H9 (cell line): Measurements from ENCODE around the gene CFAP410. TPM values are rescaled to one million over a fixed set of nuclear protein-coding genes. Genes with fewer than 3 reads are reported as not detected.
A peak's percentile ranks its signal among the peaks of the same experiment; 100 is the strongest.

Source experiments
- DNase-seq: peaks from one replicate; pipeline ENCODE4 v3.0.0-alpha.2; 2017
- H2AFZ ChIP-seq: one replicate; pipeline ENCODE4 v1.6.1; 2013; ENCODE audit warnings: mild to moderate bottlenecking, low read length, control low read depth, moderate library complexity
- H2AK5ac ChIP-seq: 2 replicates; pipeline ENCODE4 v1.6.1; 2013; ENCODE audit warnings: low read length, control low read depth, mixed read lengths; ENCODE audit not compliant: insufficient read length
- H2BK120ac ChIP-seq: one replicate; pipeline ENCODE4 v1.6.1; 2013; ENCODE audit warnings: low read depth, mild to moderate bottlenecking, low read length, control low read depth, inconsistent platforms; ENCODE audit not compliant: poor library complexity, severe bottlenecking
- H2BK12ac ChIP-seq: 2 replicates; pipeline ENCODE4 v1.6.1; 2013; ENCODE audit warnings: low read length, control low read depth, mixed read lengths, low read depth; ENCODE audit not compliant: insufficient read length
- H2BK15ac ChIP-seq: 2 replicates; pipeline ENCODE4 v1.6.1; 2013; ENCODE audit warnings: low read depth, low read length, control low read depth
- H2BK20ac ChIP-seq: one replicate; pipeline ENCODE4 v1.6.1; 2013; ENCODE audit warnings: low read depth, mild to moderate bottlenecking, low read length, control low read depth, inconsistent platforms; ENCODE audit not compliant: poor library complexity, severe bottlenecking
- H2BK5ac ChIP-seq: 2 replicates; pipeline ENCODE4 v1.6.1; 2013; ENCODE audit warnings: low read length, control low read depth, mixed read lengths; ENCODE audit not compliant: insufficient read length
- H3K14ac ChIP-seq: 2 replicates; pipeline ENCODE4 v1.6.1; 2013; ENCODE audit warnings: low read length, control low read depth; ENCODE audit not compliant: insufficient read depth
- H3K18ac ChIP-seq: 2 replicates; pipeline ENCODE4 v1.6.1; 2013; ENCODE audit warnings: low read depth, mild to moderate bottlenecking, mixed read lengths, low read length, control low read depth; ENCODE audit not compliant: insufficient read length
- H3K23ac ChIP-seq: 2 replicates; pipeline ENCODE4 v1.6.1; 2013; ENCODE audit warnings: low read length, control low read depth, mixed read lengths, low read depth; ENCODE audit not compliant: insufficient read length
- H3K23me2 ChIP-seq: 2 replicates; pipeline ENCODE4 v1.6.1; 2013; ENCODE audit warnings: low read depth, mild to moderate bottlenecking, mixed read lengths, low read length, control low read depth; ENCODE audit not compliant: insufficient read length, poor library complexity, severe bottlenecking
- H3K27ac ChIP-seq: 2 replicates; pipeline ENCODE4 v1.5.1; 2013; ENCODE audit warnings: low read length, control low read depth, mixed read lengths, low read depth; ENCODE audit not compliant: insufficient read length
- H3K27me3 ChIP-seq: 2 replicates; pipeline ENCODE4 v1.6.1; 2013; ENCODE audit warnings: low read length, control low read depth, inconsistent platforms; ENCODE audit not compliant: insufficient read depth
- H3K4ac ChIP-seq: 2 replicates; pipeline ENCODE4 v1.6.1; 2013; ENCODE audit warnings: low read depth, mild to moderate bottlenecking, control low read depth, inconsistent platforms, low read length, moderate library complexity
- H3K4me1 ChIP-seq: 2 replicates; pipeline ENCODE4 v1.6.1; 2013; ENCODE audit warnings: low read length, control low read depth, inconsistent platforms; ENCODE audit not compliant: insufficient read depth
- H3K4me2 ChIP-seq: 2 replicates; pipeline ENCODE4 v1.6.1; 2013; ENCODE audit warnings: low read length, control low read depth, mixed read lengths; ENCODE audit not compliant: insufficient read length, insufficient read depth
- H3K56ac ChIP-seq: 2 replicates; pipeline ENCODE4 v1.6.1; 2013; ENCODE audit warnings: low read depth, mild to moderate bottlenecking, mixed read lengths, low read length, control low read depth; ENCODE audit not compliant: insufficient read length
- H3K79me1 ChIP-seq: 2 replicates; pipeline ENCODE4 v1.6.1; 2013; ENCODE audit warnings: low read depth, mild to moderate bottlenecking, moderate library complexity, low read length, control low read depth, inconsistent platforms; ENCODE audit not compliant: insufficient read depth, poor library complexity, severe bottlenecking
- H3K79me2 ChIP-seq: 2 replicates; pipeline ENCODE4 v1.6.1; 2013; ENCODE audit warnings: low read length, control low read depth, inconsistent platforms; ENCODE audit not compliant: insufficient read depth
- H3K9ac ChIP-seq: 2 replicates; pipeline ENCODE4 v1.6.1; 2013; ENCODE audit warnings: low read length, control low read depth, mixed read lengths; ENCODE audit not compliant: insufficient read length; ENCODE audit errors: extremely low read depth
- H3K9me3 ChIP-seq: one replicate; pipeline ENCODE4 v1.6.1; 2013; ENCODE audit warnings: low read depth, low read length, inconsistent platforms; ENCODE audit not compliant: control insufficient read depth
- H3T11ph ChIP-seq: one replicate; pipeline ENCODE4 v1.6.1; 2013; ENCODE audit warnings: mild to moderate bottlenecking, low read length, control low read depth, inconsistent platforms
- H4K20me1 ChIP-seq: one replicate; pipeline ENCODE4 v1.6.1; 2013; ENCODE audit not compliant: control insufficient read depth, insufficient read length, insufficient read depth
- H4K5ac ChIP-seq: 2 replicates; pipeline ENCODE4 v1.6.1; 2013; ENCODE audit warnings: low read depth, mild to moderate bottlenecking, mixed read lengths, low read length, control low read depth; ENCODE audit not compliant: insufficient read length
- H4K8ac ChIP-seq: replicated peaks from 2 replicates; pipeline ENCODE4 v1.6.1; 2013; ENCODE audit warnings: low read length, control low read depth, mixed read lengths, low read depth; ENCODE audit not compliant: insufficient read length
- H4K91ac ChIP-seq: 2 replicates; pipeline ENCODE4 v1.6.1; 2013; ENCODE audit warnings: low read depth, mild to moderate bottlenecking, moderate library complexity, mixed read lengths, low read length, control low read depth; ENCODE audit not compliant: insufficient read length
- H3K27ac Mint-ChIP-seq, 3 experiments: 2 replicates in 2 of 3; 3 replicates in 1 of 3; pipeline ENCODE4 v1.8.0; 2020 to 2021; ENCODE audit warnings: mixed read lengths in 3 of 3, mild to moderate bottlenecking in 1 of 3, moderate library complexity in 1 of 3
- H3K27me3 Mint-ChIP-seq: 2 replicates; pipeline ENCODE4 v1.8.0; 2021; ENCODE audit warnings: low read depth, mild to moderate bottlenecking, moderate library complexity, mixed read lengths
- H3K36me3 Mint-ChIP-seq, 3 experiments: 2 replicates in 2 of 3; 3 replicates in 1 of 3; pipeline ENCODE4 v1.8.0; 2020 to 2021; ENCODE audit warnings: low read depth in 3 of 3, mixed read lengths in 3 of 3; ENCODE audit not compliant: insufficient read depth in 1 of 3
- H3K4me1 Mint-ChIP-seq, 2 experiments: 2 replicates each; pipeline ENCODE4 v1.8.0; 2020; ENCODE audit warnings: mixed read lengths in 2 of 2
- H3K4me3 Mint-ChIP-seq, 2 experiments: 2 replicates in 1 of 2; 3 replicates in 1 of 2; pipeline ENCODE4 v1.8.0; 2020 to 2021; ENCODE audit warnings: mild to moderate bottlenecking in 2 of 2, mixed read lengths in 2 of 2, moderate library complexity in 1 of 2
- H3K9me3 Mint-ChIP-seq, 2 experiments: 2 replicates in 1 of 2; 3 replicates in 1 of 2; pipeline ENCODE4 v1.8.0; 2020; ENCODE audit warnings: mild to moderate bottlenecking in 2 of 2, mixed read lengths in 2 of 2, moderate library complexity in 1 of 2
- CTCF ChIP-seq: fragments of 200-600 bp; sonication (generic); conservative IDR thresholded peaks from 3 replicates; pipeline ENCODE4 v1.8.0; 2021; ENCODE audit warnings: antibody characterized with exemption, mild to moderate bottlenecking
- WGBS: extraction: QIAGEN DNeasy Blood & Tissue Kit; methylation state at CpG from one replicate; pipeline ENCODE4 v1.1.7; 2013; ENCODE audit warnings: missing lambda C conversion rate, low lambda C conversion rate, mixed read lengths; ENCODE audit not compliant: insufficient read length; ENCODE audit errors: extremely low coverage; 5-methylcytosine and 5-hydroxymethylcytosine counted together
- total RNA-seq: library from RNA; stranded (reverse); gene quantifications from 2 replicates; pipeline ENCODE4 v1.2.1, GENCODE V29; 2021

Gene CFAP410
- total RNA-seq, 1 experiment from 2014 or later: 17.0 TPM

- Histone ChIP-seq H3K27me3 (no peaks in the 10 kb centered on the region), H2BK5ac (no peak overlapping the region), H2BK120ac (no peak overlapping the region), H3K23ac (no peak overlapping the region), H3K4ac (no peak overlapping the region), H2AFZ (no peak overlapping the region), H3K14ac (no peak overlapping the region), H2BK12ac (no peak overlapping the region), H2BK20ac (no peak overlapping the region), H4K91ac (no peak overlapping the region), H3K79me1 (no peaks in the 10 kb centered on the region), H3K56ac (no peak overlapping the region), H3K79me2 (no peaks in the 10 kb centered on the region), H3T11ph (no peak overlapping the region), H3K9me3 (no peaks in the 10 kb centered on the region), H2BK15ac (no peak overlapping the region), H4K8ac (no peak overlapping the region), H3K4me1 (no peaks in the 10 kb centered on the region), H4K20me1 (no peaks in the 10 kb centered on the region), H3K18ac (no peak overlapping the region), H3K27ac (no peak overlapping the region), H3K9ac (no peak overlapping the region), H2AK5ac (no peak overlapping the region), H4K5ac (no peak overlapping the region), H3K4me2 (no peak overlapping the region), H3K23me2 (peaks cover 5% of the 10 kb centered on the region)
- Mint-ChIP-seq H3K27me3 (no peaks in the 10 kb centered on the region; the same call in none of the 2 replicates), H3K27ac (peak overlapping the region in 2 of 3 experiments; percentile 40 to 94; a peak in 3 of 7 replicates), H3K4me1 (peaks cover 16 to 36% of the 10 kb centered on the region in 2 experiments), H3K4me3 (no peak overlapping the region), H3K9me3 (no peaks in the 10 kb centered on the region), H3K36me3 (peaks cover 2 to 17% (median 14%) of the 10 kb centered on the region in 3 experiments; a peak in 6 of 7 replicates)
- WGBS: no CpG with 5 or more reads among the region's 8 CpGs
- DNase-seq: peak; percentile 59
- peak; percentile 64 for TF ChIP-seq CTCF
Measured at GRCh38 chr21:44304877-44305293, 34.3 kb downstream of the CFAP410 start.
